NCI-H524 (cell line): ENCODE measurements around the gene ALDH1L2.

ENCODE experiments used
- DNase-seq, 2 experiments: peaks; one replicate each; lab custom pipeline; 2025; lab: John Stamatoyannopoulos, UW

The ALDH1L2 gene

DNA sequence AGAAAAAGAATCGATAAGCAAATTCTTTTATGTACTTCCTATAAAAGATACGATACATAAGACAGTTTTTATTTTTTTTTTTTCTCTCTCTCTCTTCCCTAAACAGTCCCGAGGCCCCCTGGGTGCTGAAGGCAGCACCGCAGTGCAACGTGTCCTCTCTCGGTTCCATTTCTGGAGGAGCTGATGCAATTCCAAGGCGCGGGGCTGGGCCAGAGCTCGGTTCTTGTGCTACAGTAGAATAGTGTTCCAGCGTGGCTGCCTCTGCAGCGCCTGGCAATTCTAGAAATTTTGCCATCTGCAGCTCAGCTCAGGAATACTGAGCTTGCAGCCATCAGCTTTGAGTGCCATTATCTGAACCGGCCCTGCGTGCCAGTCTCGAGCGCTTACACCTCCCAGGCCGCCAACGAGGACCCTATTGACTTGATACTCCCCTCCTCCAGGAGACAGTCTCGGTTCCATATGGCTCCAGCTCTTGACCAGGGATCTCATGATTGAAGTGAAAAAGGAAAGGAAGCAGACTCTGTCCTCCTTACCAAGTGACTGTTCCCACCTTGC lies 630 bp downstream of the ALDH1L2 start:
- peak; percentile 80 to 81 for DNase-seq

DNA sequence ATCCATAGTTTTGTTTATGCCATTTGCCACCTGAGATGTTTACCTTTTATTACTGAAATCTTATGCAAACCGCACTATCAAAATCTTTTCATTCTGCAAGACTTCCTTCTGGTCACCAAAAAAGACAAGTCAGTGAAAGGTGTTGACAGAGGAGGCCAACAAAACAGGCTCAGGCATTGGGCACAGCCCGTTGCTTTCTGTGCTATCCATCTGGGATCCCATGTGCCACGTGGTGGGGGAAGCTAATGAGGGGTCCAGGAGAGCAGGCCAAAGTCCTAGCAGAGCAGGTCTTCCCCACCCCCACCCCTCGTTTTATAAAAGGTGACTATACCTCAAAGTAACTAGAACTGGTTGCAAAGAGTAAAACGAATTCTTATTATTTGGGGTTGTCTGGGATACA lies 1.2 kb downstream of the ALDH1L2 start:
- peak in 1 of 2 experiments; percentile 22 for DNase-seq

DNA sequence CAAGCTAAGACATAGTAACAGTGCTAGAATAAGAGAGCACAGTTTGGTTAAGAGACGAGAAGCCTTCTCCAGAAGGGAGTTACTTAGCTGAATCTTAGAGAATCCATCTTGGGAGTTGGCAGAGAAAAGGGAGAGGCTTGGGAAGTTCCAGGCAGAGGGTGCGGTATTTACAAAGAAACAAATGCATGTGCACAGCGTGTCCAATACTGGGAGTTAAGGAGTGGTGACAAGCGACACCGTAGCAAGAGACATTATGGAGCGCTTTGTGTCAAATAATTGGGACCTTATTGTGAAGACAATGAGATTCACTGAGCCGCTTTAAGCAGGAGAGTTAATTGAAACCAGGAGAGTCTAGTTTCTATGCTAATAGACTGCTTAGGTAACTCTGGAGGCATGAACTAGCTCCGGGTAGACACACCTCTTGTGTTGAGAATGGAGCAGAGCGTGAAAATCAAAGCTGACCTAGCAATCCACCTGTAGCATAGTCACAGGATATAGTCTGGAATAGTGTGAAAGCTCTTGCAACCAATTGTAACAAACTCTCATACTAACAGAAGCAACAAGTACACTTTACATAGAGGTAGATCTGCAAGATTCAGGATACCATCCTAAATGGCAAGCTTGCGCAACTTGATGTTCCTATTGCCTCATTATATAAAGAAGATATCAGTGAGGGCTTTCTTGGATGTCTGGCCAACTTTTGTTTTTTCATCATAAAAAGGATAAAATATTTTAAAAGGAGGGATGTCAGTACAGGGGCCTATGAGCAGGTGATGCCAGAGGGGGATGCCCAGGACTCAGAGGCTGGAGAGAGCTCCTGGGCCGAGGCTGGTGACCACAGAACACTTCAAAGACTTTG lies 5.3 kb downstream of the ALDH1L2 start:
- no peak for DNase-seq

DNA sequence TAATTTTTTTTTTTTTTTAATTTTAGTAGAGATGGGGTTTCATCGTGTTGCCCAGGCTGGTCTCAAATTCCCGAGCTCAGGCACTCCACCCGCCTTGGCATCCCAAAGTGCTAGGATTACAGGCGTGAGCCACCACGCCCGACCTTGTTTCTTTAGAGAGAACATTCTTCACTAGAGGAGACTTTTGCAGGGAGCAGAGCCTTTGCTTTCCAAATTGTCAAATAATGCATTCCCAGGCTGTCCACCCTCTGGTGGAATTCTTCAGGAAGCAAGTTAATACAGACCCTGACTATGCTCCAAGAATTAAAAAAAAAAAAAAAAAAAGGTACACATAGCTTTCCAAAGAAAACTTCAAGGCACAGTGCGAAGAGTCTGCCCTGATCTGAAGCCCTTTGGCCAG lies 6.8 kb downstream of the ALDH1L2 start:
- DNase-seq = no peak

DNA sequence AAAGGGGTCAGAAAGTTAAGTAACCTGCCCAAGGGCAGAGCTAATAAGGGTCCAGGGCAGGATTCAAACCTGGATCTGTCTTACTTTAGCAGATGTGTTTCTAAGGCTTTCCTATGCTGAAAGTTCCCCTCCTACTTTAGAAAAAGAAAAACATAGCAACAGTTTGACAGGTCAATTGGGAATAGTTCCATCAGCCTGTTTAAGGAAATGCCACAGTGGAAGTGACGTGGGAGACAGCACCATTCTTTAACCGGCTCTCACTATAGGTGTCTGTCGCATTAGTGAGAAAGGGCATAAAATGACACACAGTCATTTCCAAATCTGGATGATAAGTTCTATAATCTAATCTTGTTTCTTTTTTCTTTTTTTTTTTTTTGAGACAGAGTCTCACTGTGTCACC lies 7.3 kb downstream of the ALDH1L2 start:
- no peak for DNase-seq

DNA sequence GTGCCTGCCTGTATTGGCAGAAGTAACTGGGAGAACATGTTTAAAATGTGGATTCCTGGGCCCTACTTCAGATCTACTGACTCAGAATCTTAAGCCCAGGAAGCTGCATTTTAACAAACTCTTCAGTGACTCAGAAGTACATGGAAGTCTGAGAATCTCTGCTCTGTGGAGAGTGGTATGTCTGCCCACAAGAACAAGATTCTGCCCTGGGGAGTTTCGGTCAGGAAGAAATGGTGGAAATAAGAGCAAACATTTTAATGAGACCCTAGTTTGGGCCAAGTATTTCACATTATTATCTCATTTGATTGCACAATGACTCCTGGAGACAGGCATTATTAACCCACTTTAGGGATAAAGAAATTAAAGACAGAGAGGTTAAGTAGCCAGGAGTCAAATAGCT lies 8.2 kb downstream of the ALDH1L2 start:
- DNase-seq = no peak

DNA sequence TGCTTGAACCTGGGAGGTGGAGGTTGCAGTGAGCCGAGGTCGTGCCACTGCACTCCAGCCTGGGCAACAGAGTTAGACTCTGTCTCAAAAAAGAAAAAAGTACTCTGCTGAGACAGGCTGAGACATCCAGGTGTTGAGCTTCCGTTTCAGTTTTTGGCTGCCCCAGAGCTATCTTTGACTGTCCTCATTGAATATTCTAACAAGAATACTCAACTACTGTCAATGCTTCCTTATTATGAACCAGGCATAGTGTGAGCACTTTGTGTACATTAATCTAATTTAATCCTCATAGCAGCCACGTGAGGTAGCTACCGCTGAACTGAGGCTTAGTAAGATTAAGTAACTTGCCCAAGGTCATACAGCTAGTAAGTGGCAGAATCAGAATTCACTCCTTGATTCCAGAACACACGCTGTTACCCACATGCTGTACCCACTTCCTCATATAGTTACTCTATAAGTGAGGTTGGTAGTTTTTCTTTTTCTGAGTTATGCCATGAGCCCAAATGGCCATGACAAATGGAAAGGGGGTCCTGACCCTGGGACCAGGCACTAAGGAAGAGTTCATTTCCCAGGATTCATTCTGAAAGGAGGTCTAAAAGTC lies 11.3 kb downstream of the ALDH1L2 start:
- no peak for DNase-seq

DNA sequence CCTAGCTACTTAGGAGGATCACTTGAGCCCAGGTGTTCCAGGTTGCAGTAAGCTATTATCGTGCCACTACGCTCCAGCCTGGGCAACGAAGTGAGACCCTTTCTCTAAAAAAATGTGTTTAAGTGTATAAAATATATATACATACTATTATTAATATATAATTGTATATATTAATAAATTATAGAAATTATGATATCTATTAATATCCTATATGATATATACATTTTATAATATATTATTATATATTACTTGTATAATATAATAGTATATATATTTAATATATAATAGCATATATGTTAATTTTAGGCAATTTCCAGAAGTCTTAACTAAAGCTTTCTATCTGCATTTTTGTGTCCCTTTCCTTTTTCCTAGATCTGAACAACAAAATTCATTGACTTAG lies 12.3 kb downstream of the ALDH1L2 start:
- DNase-seq = no peak

DNA sequence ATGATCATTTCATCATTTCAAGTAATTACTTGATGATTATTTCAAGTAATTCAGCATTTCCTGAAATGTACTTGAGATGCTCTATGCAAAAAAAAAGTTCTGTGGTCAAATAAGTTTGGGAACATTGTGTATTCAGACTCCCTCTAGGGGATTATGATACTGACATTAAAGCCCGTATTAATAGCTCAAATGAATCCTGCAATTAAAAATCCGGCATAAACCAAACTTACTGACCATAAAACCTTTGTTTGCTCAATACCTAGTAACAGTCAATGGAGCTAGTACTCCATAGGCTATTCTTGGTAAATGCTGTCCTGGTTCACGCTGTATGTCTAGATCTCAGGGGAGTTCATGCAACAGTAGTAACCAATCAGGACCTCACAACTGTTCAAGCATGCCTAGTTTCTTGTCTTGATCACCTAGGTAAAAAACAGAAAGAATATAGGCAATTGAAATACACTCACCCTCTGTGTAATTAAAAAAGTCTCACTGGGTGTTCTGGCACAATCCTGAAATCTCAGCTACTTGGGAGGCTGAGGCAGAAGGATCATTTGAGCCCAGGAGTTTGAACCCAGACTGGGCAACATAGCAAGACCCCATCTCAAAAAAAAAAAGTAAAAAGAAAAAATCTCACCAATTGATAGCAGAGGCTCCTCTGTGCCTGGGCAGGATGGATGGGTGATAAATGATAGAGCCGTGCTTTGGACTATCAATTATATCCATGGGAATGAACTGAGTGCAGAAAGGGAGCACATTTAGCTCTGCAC lies 14.1 kb downstream of the ALDH1L2 start:
- no peak for DNase-seq

DNA sequence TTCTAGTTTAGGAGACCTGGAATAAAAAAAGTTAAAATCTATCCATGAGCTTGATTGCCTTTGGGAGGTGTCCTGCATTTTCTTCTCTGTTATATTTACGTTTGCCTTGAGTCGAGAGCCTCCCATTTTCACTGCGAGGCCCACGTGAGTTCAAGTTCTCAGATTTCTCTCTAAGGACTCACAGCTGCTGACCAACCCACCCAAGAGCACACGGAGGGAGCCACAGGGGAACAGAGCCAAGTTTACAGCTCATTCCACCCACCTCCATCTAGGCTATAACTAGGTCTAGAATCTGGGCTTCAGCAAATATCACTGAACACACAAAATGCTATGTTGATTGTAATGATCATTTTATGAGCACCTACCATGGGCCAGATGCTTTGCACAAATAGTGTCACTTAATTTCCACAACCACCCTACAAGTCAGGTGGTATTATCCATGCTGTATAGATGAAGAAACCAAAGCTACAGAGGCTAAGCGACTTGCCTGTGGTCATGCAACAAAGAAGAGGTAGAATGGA lies 16.7 kb downstream of the ALDH1L2 start:
- no peak for DNase-seq

DNA sequence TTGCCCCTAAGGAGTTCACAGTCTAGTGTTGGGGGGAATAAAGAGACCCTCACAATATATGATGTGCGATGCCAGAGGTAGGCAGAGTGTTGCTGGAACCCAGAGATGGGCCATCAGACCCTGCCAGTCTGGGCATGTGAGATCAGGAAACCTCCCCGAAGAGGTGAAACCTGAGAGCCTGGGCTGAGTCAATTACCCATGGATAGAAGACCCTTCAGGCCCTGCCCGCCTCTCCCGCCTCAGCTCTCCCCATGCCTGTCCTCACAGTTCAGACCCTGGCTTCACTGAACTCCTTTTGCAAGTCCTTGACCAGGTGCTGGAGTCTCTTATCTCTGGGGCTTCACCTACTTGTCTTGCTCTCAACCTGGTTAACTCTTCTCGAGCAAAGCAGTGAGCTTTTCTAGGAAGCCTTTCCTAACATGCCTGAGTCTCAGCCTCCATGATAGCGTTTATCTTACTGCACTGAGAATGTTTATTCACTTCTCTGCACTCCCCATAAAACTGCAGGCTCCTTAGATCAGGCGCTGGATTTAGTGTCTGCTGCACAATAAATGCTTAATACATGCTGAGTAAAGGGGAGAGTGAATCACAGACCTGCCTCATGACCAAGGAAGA lies 19.6 kb downstream of the ALDH1L2 start:
- DNase-seq = peak in 1 of 2 experiments; percentile 1

DNA sequence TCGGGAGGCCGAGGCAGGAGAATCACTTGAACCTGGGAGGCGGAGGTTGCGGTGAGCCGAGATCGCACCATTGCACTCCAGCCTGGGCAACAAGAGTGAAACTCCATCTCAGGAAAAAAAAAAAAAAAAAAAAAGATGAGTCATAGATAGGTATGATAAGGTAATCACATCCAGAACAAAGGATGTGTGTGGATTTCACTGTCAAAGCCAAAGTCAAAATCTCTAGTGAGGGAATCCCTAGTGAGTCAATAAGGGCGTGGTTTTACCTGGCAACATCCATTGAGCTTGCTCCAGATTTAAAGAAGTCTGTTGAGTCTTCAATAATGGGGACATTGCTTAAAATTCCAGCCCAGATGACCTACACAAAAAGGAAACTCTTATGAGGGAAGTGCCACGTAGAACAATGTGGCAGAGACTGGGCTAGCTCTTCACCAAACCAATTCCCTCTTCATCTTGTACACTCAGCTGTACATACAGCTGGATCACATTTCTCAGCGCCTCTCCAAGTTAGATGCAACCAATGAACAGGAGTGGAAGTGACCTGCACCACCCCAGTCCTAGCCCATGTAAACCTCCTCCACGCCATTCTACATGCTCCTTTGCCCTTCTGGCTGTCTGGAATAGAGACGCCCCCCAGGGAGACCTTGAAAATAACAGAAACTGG lies 23.4 kb downstream of the ALDH1L2 start:
- DNase-seq = no peak

DNA sequence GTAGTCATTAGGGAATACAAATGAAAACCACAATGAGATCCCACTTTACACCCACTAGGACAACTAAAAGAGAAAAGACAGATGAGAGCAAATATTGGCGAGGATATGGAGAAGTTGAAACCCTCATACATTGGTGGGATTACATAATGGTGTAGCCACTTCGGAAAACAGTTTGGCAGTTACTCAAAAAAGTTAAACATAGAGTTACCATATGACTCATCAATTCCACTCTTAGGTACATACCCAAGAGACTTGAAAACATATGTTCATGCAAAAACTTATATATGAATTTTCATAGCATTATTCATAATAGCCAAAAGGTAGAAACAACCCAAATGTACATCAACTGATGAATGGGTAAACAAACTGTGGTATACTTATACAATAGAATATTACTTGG lies 27.1 kb downstream of the ALDH1L2 start:
- no peak for DNase-seq

DNA sequence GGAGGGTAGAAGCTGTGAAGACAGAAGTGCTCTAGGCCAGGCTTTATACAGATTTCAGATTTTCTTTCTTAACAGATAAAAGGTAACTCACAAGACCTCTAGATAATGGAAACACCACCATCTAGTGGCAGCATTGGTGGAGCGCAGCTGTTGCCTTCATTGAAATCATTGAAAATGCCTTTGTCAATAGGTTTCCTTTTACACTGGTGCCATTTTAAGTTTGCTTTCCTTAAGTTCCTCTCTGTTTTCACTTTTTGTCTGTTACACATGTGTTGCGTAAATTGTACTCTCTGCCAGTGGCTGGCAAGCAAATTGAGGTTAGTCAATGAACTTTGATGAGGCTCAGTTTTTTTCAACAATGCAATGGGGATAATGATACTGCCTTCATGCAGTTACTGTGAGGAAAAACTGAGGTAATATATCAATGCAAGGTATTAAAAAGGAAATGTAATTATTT lies 31.1 kb downstream of the ALDH1L2 start:
- peak; percentile 37 to 74 for DNase-seq

DNA sequence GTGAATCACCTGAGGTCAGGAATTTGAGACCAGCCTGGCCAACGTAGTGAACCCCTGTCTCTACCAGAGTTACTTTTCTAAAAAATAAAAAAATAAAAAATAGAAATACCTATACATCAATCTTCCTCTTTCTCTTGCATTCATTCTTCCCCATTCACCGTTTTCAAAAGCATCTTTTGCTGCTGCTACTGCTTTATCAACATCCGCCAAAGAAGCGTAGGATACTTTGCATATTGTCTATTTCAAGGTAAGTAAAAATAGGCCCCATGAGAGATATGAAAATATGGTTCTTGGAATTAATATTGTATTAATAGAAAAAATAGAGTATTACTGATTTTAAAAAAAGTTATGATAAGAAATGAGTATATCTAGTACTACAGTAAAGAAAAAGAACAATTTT lies 32.3 kb downstream of the ALDH1L2 start:
- no peak for DNase-seq

DNA sequence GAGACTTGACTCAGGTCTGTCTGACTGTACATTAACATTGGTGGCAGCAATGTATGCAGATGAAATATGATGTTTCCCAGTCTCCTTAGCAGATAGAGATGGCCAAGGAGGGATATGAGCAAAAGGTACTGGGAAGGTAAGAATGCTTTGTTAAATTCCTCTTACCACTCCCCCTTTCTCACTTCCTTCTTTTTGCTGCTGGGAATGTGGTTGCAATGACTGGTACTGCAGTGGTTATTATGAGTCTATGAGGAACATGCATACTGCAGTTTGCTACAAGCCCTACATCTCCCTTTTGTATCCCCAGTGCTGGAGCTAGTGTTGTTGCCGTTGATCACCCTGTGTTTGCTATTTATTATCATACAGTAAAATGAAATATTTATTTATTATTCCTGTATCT lies 35.9 kb downstream of the ALDH1L2 start:
- DNase-seq = no peak

DNA sequence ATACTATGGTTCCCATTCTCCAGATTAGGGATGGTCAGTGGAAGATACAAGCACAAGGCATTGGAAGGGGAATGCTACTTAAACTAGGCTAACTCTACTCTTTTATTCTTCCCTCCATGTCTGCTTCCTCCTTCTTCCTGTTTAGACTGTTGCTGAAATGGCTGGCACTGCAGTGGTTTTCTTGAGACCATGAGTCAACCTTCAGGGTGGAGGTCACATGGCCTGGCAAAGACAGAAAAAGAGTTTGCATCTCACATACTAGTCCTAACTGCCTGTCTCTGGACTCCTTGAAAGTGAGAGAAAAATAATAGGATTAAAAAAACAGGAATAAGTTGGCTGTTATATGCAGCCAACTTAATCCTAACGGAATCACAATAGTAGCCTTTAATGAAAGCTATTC lies 37.0 kb downstream of the ALDH1L2 start:
- no peak for DNase-seq

DNA sequence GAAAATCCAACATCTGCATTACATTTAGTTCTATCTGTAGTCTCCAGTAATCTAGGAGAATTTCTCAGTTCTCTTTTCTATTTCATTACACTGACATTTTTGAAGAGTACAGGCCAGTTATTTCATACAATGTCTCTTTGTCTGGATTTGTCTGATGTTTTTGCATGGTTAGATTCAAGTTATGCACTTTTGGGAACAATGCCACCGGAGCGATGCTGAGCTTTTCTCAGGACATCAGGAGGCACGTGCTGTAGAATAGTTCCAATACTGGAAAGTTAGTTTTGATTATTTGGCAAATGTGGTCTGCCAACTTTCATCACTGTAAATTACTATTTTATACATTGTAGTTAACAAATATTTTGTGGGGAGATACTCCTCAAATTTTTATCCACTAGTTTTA lies 43.1 kb downstream of the ALDH1L2 start:
- DNase-seq = no peak

DNA sequence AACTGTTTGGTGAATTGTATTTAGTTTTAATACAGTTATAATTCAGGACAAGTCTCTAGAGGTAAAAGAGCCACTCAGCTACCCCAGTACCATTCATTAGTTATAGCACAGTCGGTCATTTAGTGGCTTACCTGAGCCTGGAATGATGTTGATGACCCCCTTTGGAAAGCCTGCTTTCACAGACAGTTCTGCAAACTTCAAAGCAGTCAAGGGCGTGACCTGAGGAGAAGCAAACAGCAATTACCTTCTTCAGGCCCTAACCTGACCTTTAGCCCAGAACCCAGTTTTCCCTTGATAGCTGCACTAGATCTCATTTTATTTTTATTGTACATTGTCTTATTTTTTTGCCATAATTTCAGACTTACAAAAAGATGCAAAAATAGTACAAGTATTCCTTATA lies 43.8 kb downstream of the ALDH1L2 start:
- DNase-seq = no peak

DNA sequence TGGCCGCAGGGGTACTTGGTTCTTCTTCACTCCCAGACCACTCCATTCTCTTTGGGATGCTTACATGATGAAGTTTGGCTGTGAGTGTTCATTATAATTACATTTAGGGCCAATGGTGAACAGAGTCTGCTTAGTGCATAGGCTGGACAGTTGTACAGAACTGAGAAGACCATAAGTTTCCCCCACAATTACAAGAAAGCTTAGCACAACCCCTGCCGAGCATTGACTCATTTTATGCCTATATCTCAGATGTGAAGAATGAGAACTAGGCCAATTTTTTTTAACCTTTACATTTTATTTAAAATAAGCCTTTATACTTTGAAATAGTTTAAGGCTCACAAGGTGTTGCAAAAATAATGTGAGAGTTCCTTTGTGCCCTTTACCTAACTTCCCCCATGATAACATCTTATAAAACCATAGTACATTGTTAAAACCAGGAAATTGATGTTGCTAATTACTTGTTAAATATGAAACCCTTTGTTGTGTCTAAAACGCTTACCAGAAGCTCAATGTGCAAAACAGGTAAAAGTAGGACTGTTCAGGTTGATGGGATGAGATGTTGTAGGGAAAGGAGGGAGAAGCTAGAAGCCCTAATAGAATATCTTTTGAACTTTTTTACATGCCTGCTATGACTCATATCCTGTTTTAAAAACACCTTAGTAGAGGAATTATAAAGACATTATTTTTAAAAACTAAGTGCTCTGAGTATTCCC lies 47.2 kb downstream of the ALDH1L2 start:
- DNase-seq = no peak

DNA sequence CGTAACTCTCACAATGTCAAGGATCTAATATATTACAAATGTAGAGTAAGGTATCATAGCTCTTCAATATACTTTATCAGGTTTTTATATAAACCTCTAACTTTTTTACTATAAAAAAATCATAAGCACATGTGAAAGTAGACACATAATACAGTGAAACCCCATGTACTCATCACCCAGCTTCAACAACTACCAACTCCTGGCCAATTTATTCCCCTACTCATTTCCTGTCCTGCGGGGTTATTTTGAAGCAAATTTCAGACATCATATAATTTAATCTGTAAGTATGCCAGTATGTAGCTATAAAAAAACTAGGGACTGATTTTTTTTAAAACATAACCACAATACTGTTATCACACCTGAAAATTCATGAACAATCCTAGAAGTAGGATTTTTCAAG lies 50.4 kb downstream of the ALDH1L2 start:
- no peak for DNase-seq
